HG02678 (cell line): ENCODE measurements around the gene ZNF747.

Experiments used
- ATAC-seq: cut with Tn5 transposase; IDR thresholded peaks from one replicate; pipeline ENCODE4 v1.9.1; 2021; ENCODE audit warnings: mild to moderate bottlenecking, moderate library complexity; ENCODE audit not compliant: unreplicated experiment

Gene ZNF747

GRCh38 chr16:30534368-30535105, at the start of gene ZNF747:
Gene ZNF747, minus strand, starts transcription at chr16:30534858. Its CDS starts 179 bp downstream, at chr16:30534679.
- peak; percentile 74 for ATAC-seq

GRCh38 chr16:30582611-30583340, 48.1 kb upstream of the ZNF747 start:
- ATAC-seq, result no peak

- ATAC-seq, result no peak
These were observed 46.8 kb upstream of the ZNF747 start for GRCh38 chr16:30581457-30581856.

GRCh38 chr16:30574678-30575077, 40.0 kb upstream of the ZNF747 start:
- no peak for ATAC-seq

GRCh38 chr16:30571445-30572322, 37.0 kb upstream of the ZNF747 start, which contains the start of gene ZNF688:
Gene ZNF688, minus strand, starts transcription at chr16:30571714. Its CDS starts 85 bp downstream, at chr16:30571629.
- ATAC-seq, result peak; percentile 82

DNA sequence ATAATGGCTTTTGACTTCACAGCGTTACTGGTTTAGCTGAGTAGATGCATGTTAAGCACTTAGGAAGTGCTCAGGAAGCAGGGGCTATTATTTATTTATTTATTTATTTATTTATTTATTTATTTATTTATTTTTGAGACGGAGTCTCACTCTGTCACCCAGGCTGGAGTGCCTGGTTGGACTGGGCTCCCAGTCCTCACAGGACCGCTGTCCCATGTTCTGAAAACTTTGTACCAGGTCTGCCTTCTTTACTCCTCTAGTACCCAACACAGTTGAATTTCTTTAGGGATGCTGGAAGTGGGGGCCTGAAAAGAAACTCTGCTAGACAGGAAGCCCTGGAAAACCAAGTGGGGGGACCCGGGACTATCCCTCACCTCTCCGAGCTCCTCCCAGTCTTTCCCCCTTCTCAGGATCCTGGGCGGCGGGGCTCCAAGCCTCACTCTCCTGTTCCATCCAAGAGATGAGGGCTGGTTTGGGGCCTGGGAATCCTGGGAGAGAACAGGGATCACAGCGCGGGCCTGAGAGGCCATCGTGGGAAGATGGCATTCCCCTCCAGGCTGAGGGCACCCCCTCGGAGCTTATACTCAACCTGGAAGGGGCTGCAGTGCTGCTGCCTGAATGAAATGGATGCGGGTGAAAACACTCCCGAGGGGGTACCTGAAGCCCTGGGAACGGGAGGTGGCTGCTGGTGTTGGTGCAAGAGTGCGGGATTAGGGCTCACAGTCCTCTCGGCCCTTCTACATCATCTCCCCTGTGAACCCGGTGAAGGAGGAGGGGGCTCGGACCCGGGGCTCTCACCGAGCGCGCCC, 36.2 kb upstream of the ZNF747 start:
- ATAC-seq, result no peak

DNA sequence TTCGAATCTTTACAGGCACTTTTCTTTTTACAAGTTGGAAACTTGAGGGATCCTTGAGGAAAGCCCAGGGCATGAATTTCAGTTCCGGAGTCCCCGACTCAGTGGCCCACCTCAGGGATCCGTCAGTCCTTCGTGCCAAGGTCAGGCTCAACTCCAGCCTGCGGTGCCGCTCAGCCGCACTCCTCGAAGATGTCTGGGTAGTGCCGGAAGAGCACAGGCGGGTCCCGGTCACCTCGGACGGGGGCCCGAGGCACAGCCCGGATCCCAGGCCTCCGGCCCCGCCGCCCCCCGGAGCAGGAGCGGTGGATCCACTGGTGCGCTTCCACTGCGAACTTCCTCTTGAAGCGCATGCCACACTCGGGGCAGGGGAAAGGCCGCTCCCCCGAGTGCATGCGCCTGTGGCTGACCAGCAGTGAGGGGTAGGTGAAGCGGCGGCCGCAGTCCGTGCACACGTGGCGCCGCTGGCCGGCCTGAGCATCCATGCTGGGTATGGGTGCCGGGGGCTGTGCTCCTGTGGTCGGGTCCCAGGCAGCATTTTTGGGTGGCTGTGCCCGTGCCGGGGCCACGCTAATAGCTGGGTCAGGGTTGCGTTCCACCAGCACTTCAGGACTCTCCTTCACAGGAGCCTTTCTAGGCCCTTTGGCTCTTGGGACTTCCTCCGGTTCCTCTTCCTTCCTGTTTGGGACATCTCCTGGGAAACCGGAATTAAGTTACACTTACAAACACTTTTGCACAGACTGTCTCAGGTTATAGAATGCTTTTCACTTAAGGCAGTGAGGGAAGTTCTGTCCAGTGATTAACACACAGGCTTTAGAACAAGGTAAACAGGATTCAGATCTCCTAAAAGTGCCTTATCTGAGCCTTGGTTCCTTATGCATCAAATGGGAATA, 35.3 kb upstream of the ZNF747 start:
- ATAC-seq, result no peak

DNA sequence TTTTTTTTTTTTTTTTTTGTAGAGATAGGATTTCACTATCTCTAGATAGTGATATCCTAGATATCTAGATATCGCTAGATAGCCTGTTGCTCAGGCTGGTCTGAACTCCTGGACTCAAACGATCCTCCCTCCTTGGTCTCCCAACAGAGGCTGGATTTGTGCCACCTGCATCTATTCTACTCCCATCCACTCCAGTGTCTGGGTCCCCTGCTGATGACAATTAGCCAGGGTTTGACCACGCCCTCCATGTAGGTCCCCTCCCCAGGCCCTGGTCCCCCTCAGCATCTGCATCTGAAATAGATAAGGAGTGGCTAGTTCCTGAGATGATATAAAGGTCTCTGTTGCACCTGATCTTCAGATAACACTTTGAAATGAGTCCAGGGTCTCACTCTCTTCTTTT, 34.6 kb upstream of the ZNF747 start:
- no peak for ATAC-seq

GRCh38 chr16:30567991-30568638, 33.5 kb upstream of the ZNF747 start:
- peak; percentile 31 for ATAC-seq

- ATAC-seq, result no peak
These were observed 32.7 kb upstream of the ZNF747 start for GRCh38 chr16:30567160-30567990.

DNA sequence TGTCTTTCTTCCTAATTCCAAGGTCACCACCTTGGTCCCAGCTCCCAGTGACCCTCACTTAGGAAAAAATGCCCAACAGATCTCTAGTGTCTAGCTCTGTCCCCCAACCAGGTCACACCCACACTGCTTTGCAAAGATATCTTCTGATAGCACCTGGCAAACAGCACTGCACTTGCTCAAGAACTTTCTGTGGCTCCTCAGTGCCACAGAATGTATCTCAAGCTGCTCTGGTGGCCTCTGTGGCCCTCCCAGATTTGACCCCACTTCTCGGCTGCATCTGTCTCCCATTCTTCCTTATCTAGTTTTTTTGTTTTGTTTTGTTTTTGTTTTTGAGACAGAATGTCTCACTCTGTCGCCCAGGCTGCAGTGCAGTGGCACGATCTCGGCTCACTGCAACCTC, 31.9 kb upstream of the ZNF747 start:
- no peak for ATAC-seq

DNA sequence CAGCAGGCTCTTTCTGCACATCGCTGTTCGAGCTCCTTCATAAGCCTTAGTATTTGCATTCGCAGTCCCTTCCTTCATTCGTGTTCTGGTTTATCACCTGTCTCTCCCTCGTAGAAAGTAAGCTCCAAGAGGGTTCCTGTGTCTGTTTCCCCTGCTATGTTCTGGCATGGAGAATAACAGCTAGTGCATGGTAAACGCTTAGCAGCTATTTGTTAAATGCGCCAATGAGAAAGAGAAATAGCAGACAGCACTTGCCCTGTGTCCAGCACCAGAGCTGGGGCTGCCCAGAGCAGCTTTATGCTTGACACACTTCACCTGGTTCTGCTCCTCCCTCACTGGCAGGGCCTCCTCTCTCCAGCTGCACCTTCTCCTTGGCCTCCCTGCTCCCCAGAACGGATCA, 31.3 kb upstream of the ZNF747 start:
- ATAC-seq, result no peak

GRCh38 chr16:30565526-30565925, 30.9 kb upstream of the ZNF747 start:
- no peak for ATAC-seq

- ATAC-seq, result no peak
These were observed 27.4 kb upstream of the ZNF747 start for GRCh38 chr16:30562021-30562420.

- no peak for ATAC-seq
These were observed 26.6 kb upstream of the ZNF747 start for GRCh38 chr16:30561089-30561816.

DNA sequence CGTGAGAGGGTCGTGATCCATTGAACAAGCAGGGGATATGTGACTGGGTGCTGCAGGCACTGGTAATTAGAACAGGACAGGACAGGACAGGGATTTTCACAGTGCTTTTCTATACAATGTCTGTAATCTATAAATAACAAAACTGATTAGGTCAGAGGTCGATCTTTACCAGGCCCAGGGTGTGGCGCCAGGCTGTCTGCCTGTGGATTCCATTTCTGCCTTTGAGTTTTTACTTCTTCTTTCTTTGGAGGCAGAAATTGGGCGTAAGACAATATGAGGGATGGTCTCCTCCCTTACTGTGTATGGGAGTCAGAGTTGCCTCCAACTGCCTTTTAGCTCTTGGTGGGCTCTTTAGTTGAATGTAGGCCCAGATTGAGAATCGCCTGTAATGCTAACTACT, 25.0 kb upstream of the ZNF747 start:
- ATAC-seq, result no peak

GRCh38 chr16:30558789-30559377, 24.2 kb upstream of the ZNF747 start:
- ATAC-seq, result no peak
